ENCODE measurements around the gene POLR2L. TPM values are rescaled to one million over a fixed set of nuclear protein-coding genes. Genes with fewer than 3 reads are reported as not detected.

The POLR2L gene
- total RNA-seq, 1 experiment from 2014 or later: 397 TPM

GRCh38 chr11:871472-871871, 29.1 kb upstream of the POLR2L start:
- in situ Hi-C loops (cut with HindIII; ENCODE audit: low pct_unique_long_range_greater_than_20kb, low sequenced_read_pairs): no loop called here
- no peak for DNase-seq (ENCODE audit: low read depth, low spot score)

- in situ Hi-C loops (cut with HindIII; ENCODE audit: low pct_unique_long_range_greater_than_20kb, low sequenced_read_pairs): no loop called here
- no peak for DNase-seq (ENCODE audit: low read depth, low spot score)
Measured at GRCh38 chr11:870418-870817, 28.1 kb upstream of the POLR2L start.

GRCh38 chr11:870127-870413, 27.7 kb upstream of the POLR2L start:
- in situ Hi-C loops (cut with HindIII; ENCODE audit: low pct_unique_long_range_greater_than_20kb, low sequenced_read_pairs): no loop called here
- no peak for DNase-seq (ENCODE audit: low read depth, low spot score)

GRCh38 chr11:869399-870126, 27.2 kb upstream of the POLR2L start:
- DNase-seq (ENCODE audit: low read depth, low spot score): no peak
- in situ Hi-C loops (cut with HindIII; ENCODE audit: low pct_unique_long_range_greater_than_20kb, low sequenced_read_pairs): no loop called here

- no peak for DNase-seq (ENCODE audit: low read depth, low spot score)
- in situ Hi-C loops (cut with HindIII; ENCODE audit: low pct_unique_long_range_greater_than_20kb, low sequenced_read_pairs): no loop called here
Measured at GRCh38 chr11:868802-869201, 26.5 kb upstream of the POLR2L start.

- DNase-seq (ENCODE audit: low read depth, low spot score): no peak
- in situ Hi-C loops (cut with HindIII; ENCODE audit: low pct_unique_long_range_greater_than_20kb, low sequenced_read_pairs): no loop called here
Measured at GRCh38 chr11:868394-868793, 26.1 kb upstream of the POLR2L start.

- in situ Hi-C loops (cut with HindIII; ENCODE audit: low pct_unique_long_range_greater_than_20kb, low sequenced_read_pairs): no loop called here
- no peak for DNase-seq (ENCODE audit: low read depth, low spot score)
Measured at GRCh38 chr11:867856-868358, 25.6 kb upstream of the POLR2L start.

- in situ Hi-C loops (cut with HindIII; ENCODE audit: low pct_unique_long_range_greater_than_20kb, low sequenced_read_pairs): no loop called here
Measured at GRCh38 chr11:866481-866880, 24.2 kb upstream of the POLR2L start.

GRCh38 chr11:865462-866430, 23.4 kb upstream of the POLR2L start:
- in situ Hi-C loops (cut with HindIII; ENCODE audit: low pct_unique_long_range_greater_than_20kb, low sequenced_read_pairs): no loop called here
- DNase-seq (ENCODE audit: low read depth, low spot score): no peak

More at GRCh38 chr11:866481-866880, 24.2 kb upstream of the POLR2L start:
- DNase-seq (ENCODE audit: low read depth, low spot score): no peak

GRCh38 chr11:864898-865297, 22.6 kb upstream of the POLR2L start:
- in situ Hi-C loops (cut with HindIII; ENCODE audit: low pct_unique_long_range_greater_than_20kb, low sequenced_read_pairs): no loop called here
- DNase-seq (ENCODE audit: low read depth, low spot score): no peak

GRCh38 chr11:863910-864827, 21.8 kb upstream of the POLR2L start:
- in situ Hi-C loops (cut with HindIII; ENCODE audit: low pct_unique_long_range_greater_than_20kb, low sequenced_read_pairs): no loop called here
- DNase-seq (ENCODE audit: low read depth, low spot score): no peak

- in situ Hi-C loops (cut with HindIII; ENCODE audit: low pct_unique_long_range_greater_than_20kb, low sequenced_read_pairs): no loop called here
- no peak for DNase-seq (ENCODE audit: low read depth, low spot score)
Measured at GRCh38 chr11:863023-863909, 20.9 kb upstream of the POLR2L start.

- no peak for DNase-seq (ENCODE audit: low read depth, low spot score)
- in situ Hi-C loops (cut with HindIII; ENCODE audit: low pct_unique_long_range_greater_than_20kb, low sequenced_read_pairs): no loop called here
Measured at GRCh38 chr11:862696-863022, 20.3 kb upstream of the POLR2L start.

GRCh38 chr11:862081-862661, 19.8 kb upstream of the POLR2L start:
- DNase-seq (ENCODE audit: low read depth, low spot score): no peak
- in situ Hi-C loops (cut with HindIII; ENCODE audit: low pct_unique_long_range_greater_than_20kb, low sequenced_read_pairs): no loop called here

- in situ Hi-C loops (cut with HindIII; ENCODE audit: low pct_unique_long_range_greater_than_20kb, low sequenced_read_pairs): no loop called here
- DNase-seq (ENCODE audit: low read depth, low spot score): no peak
Measured at GRCh38 chr11:861105-861479, 18.8 kb upstream of the POLR2L start.

- no peak for DNase-seq (ENCODE audit: low read depth, low spot score)
- in situ Hi-C loops (cut with HindIII; ENCODE audit: low pct_unique_long_range_greater_than_20kb, low sequenced_read_pairs): no loop called here
Measured at GRCh38 chr11:860234-861104, 18.1 kb upstream of the POLR2L start.
